BE2C (cell line): Measurements from ENCODE around the gene ANKRD16.

Experiments
- DNase-seq: peaks from one replicate; pipeline ENCODE4 v3.0.0-alpha.2; 2020
- H3K27me3 ChIP-seq: fragments of 250-450 bp; sonication (Bioruptor Pico); 2 replicates; pipeline ENCODE4 v1.5.1; 2020; ENCODE audit warnings: mild to moderate bottlenecking
- H3K36me3 ChIP-seq: fragments of 250-450 bp; sonication (Bioruptor Pico); 2 replicates; pipeline ENCODE4 v1.5.1; 2020; ENCODE audit warnings: mild to moderate bottlenecking
- H3K4me1 ChIP-seq: fragments of 250-450 bp; sonication (Bioruptor Pico); 2 replicates; pipeline ENCODE4 v1.5.1; 2020
- H3K4me3 ChIP-seq: 2 replicates; pipeline ENCODE4 v1.5.1; 2011; ENCODE audit warnings: low read depth, low read length
- H3K9me3 ChIP-seq: fragments of 250-450 bp; sonication (Bioruptor Pico); 2 replicates; pipeline ENCODE4 v1.5.1; 2020
- CTCF ChIP-seq: IDR thresholded peaks from 2 replicates; pipeline ENCODE4 v1.5.1; 2012; ENCODE audit warnings: mild to moderate bottlenecking, low read depth, low read length

Gene ANKRD16

DNA sequence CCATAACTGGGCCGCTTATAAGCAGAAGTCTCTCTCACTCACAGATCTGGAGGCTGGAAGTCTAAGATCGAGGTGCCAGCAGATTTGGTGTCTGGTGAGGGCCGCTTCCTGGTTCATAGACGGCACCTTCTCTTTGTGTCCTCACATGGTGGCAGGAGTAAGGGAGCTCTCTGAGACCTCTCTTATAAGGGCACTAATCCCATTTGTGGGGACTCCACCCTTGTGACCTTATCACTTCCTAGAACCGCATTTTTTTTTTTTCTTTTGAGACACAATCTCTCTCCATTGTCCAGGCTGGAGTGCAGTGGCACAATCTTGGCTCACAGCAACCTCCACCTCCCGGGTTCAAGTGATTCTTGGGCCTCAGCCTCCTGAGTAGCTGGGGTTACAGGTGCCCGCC lies 8.5 kb upstream of the ANKRD16 start:
- Histone ChIP-seq H3K4me1 (no peaks in the 10 kb centered on the region), H3K36me3 (peaks cover 24% of the 10 kb centered on the region), H3K9me3 (no peaks in the 10 kb centered on the region), H3K27me3 (no peaks in the 10 kb centered on the region), H3K4me3 (no peak overlapping the region)
- TF ChIP-seq CTCF, result no peak
- no peak for DNase-seq

GRCh38 chr10:5897504-5897903 lies 7.8 kb upstream of the ANKRD16 start:
- no peak for DNase-seq
- H3K4me1 ChIP-seq, result no peaks in the 10 kb centered on the region
- H3K36me3 ChIP-seq, result peaks cover 24% of the 10 kb centered on the region

DNA sequence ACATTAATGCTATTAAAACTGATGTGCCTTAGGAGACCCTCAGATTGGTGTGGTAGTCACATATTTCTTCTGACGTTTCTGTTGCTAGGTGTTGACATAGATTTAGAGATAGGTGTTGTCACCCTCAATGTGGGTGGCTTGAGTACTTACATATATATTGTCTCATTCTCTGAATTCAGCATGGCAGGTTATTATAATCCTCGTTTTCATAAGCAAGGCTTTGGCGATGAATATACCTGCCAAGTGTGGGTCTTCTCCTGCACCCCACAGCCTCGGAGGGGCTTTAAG lies 7.3 kb upstream of the ANKRD16 start:
- peaks cover 26% of the 10 kb centered on the region for H3K36me3 ChIP-seq
- H3K27me3 ChIP-seq, result no peaks in the 10 kb centered on the region
- no peaks in the 10 kb centered on the region; the same call in 1 of the 2 replicates for H3K4me1 ChIP-seq
- no peak overlapping the region for H3K4me3 ChIP-seq
- no peak for TF ChIP-seq CTCF
- no peak for DNase-seq
- no peaks in the 10 kb centered on the region for H3K9me3 ChIP-seq

More at GRCh38 chr10:5897504-5897903, 7.8 kb upstream of the ANKRD16 start:
- no peaks in the 10 kb centered on the region for H3K9me3 ChIP-seq
- H3K27me3 ChIP-seq, result no peaks in the 10 kb centered on the region
- TF ChIP-seq CTCF, result no peak
- H3K4me3 ChIP-seq, result no peak overlapping the region

- no peak for DNase-seq
- TF ChIP-seq CTCF, result no peak
- Histone ChIP-seq H3K4me1 (no peaks in the 10 kb centered on the region; the same call in 1 of the 2 replicates), H3K36me3 (peaks cover 26% of the 10 kb centered on the region), H3K9me3 (no peaks in the 10 kb centered on the region), H3K4me3 (no peak overlapping the region), H3K27me3 (no peaks in the 10 kb centered on the region)
Observed at GRCh38 chr10:5896208-5897052, 6.7 kb upstream of the ANKRD16 start.

- Histone ChIP-seq H3K27me3 (no peaks in the 10 kb centered on the region), H3K36me3 (peaks cover 26% of the 10 kb centered on the region), H3K4me3 (no peak overlapping the region), H3K9me3 (no peaks in the 10 kb centered on the region), H3K4me1 (no peaks in the 10 kb centered on the region; the same call in 1 of the 2 replicates)
- no peak for DNase-seq
- no peak for TF ChIP-seq CTCF
Observed at GRCh38 chr10:5895804-5896203, 6.1 kb upstream of the ANKRD16 start.

DNA sequence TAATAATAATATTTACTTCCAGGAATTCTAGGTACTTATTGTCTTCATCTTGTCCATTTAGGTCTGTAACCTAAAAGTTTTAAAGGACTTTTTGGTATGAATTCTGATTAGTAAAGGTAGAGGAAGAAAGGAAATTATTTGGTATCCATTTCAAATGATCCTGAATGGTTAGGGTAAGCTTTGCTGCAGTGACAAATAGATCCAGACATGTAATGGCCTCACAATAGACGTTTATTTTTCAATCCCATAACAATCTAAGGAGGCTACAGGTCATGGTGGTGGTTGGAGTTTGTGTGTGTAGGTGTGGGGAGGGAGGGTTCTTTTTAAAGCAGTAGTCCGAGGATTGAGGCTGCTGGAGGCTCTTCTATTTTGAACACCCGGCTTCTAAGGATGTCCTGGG lies 5.7 kb upstream of the ANKRD16 start:
- peaks cover 26% of the 10 kb centered on the region for H3K36me3 ChIP-seq
- DNase-seq, result no peak
- TF ChIP-seq CTCF, result no peak
- no peaks in the 10 kb centered on the region for H3K27me3 ChIP-seq
- no peaks in the 10 kb centered on the region; the same call in 1 of the 2 replicates for H3K4me1 ChIP-seq
- no peak overlapping the region for H3K4me3 ChIP-seq
- H3K9me3 ChIP-seq, result no peaks in the 10 kb centered on the region
